ENCODE measurements around the gene UFSP1.

- no peak for TF ChIP-seq SMC3 (conservative IDR thresholded peaks at IDR 0.05; ENCODE audit: poor library complexity)
- no peak for TF ChIP-seq CTCF (IDR thresholded peaks at IDR 0.05; ENCODE audit: poor library complexity, severe bottlenecking)
- no peak for TF ChIP-seq MXI1 (conservative IDR thresholded peaks at IDR 0.05; ENCODE audit: poor library complexity, severe bottlenecking)
- TF ChIP-seq TAF1 (IDR thresholded peaks at IDR 0.05; ENCODE audit: low read depth): no peak
- no peak for TF ChIP-seq EP300 (conservative IDR thresholded peaks at IDR 0.05; ENCODE audit: poor library complexity, severe bottlenecking)
- TF ChIP-seq EZH2 (IDR thresholded peaks at IDR 0.05; ENCODE audit: borderline replicate concordance, insufficient read depth, low read length, poor library complexity, severe bottlenecking): no peak
- no peak for TF ChIP-seq REST (IDR thresholded peaks at IDR 0.05; ENCODE audit: borderline replicate concordance)
Observed at GRCh38 chr7:100886936-100887515, 2.5 kb downstream of the UFSP1 start.
